CD4-positive, alpha-beta T cell (primary cell): ENCODE results near the gene GPSM1. TPM values are rescaled to one million over a fixed set of nuclear protein-coding genes. Genes with fewer than 3 reads are reported as not detected.

ENCODE experiments used
- ATAC-seq: fragments of 200-7000 bp; cut with Tn5 transposase; one replicate; pipeline ENCODE4 v1.10.0; 2022; ENCODE audit warnings: mild to moderate bottlenecking; ENCODE audit not compliant: poor library complexity
- CTCF ChIA-PET: fragments of 350-600 bp; sonication (Branson Sonifier 250); formaldehyde crosslinking; loops from one replicate; lab custom pipeline; 2021; ENCODE audit warnings: antibody characterized with exemption, inconsistent platforms; lab: Charles Lee
- POLR2A ChIA-PET: fragments of 350-600 bp; sonication (Branson Sonifier 250); formaldehyde crosslinking; loops from one replicate; lab custom pipeline; 2021; ENCODE audit warnings: antibody characterized with exemption, inconsistent platforms; lab: Charles Lee
- DNase-seq, 14 experiments: peaks; one replicate each; pipeline ENCODE4 v3.0.0-alpha.2; 2013 to 2020; ENCODE audit warnings: mixed read lengths in 2 of 14
- H3K27ac ChIP-seq, 2 donors: one replicate each; pipeline versions ENCODE4 v1.5.1 to v1.7.0; 2013; ENCODE audit warnings: low read length in 2 of 2, low read depth in 1 of 2, mild to moderate bottlenecking in 1 of 2
- H3K27me3 ChIP-seq, 2 experiments: 1 replicate in 1 of 2; 2 replicates in 1 of 2; pipeline versions ENCODE4 v1.6.1 to v1.7.0; 2013; ENCODE audit warnings: low read length in 2 of 2, control low read depth in 1 of 2, mild to moderate bottlenecking in 1 of 2, moderate library complexity in 1 of 2; ENCODE audit not compliant: insufficient read depth in 2 of 2, control insufficient read depth in 1 of 2
- H3K36me3 ChIP-seq: one replicate; pipeline ENCODE4 v1.6.1; 2013; ENCODE audit warnings: low read length, control low read depth; ENCODE audit not compliant: insufficient read depth
- H3K4me1 ChIP-seq: one replicate; pipeline ENCODE4 v1.6.1; 2013; ENCODE audit warnings: low read length, control low read depth; ENCODE audit not compliant: insufficient read depth
- H3K4me3 ChIP-seq: one replicate; pipeline ENCODE4 v1.5.1; 2013; ENCODE audit warnings: mild to moderate bottlenecking, low read length, moderate library complexity
- H3K9me3 ChIP-seq, 2 experiments: 1 replicate in 1 of 2; 2 replicates in 1 of 2; pipeline versions ENCODE4 v1.6.1 to v1.7.0; 2013; ENCODE audit warnings: low read length in 2 of 2, mild to moderate bottlenecking in 2 of 2, control low read depth in 1 of 2, moderate library complexity in 1 of 2; ENCODE audit not compliant: control insufficient read depth in 1 of 2, insufficient read depth in 1 of 2
- H3K27ac Mint-ChIP-seq: one replicate; pipeline ENCODE4 v1.8.0; 2020; ENCODE audit warnings: mixed read lengths
- H3K27me3 Mint-ChIP-seq: one replicate; pipeline ENCODE4 v1.8.0; 2021; ENCODE audit warnings: mixed read lengths
- H3K36me3 Mint-ChIP-seq: one replicate; pipeline ENCODE4 v1.8.0; 2021; ENCODE audit warnings: low read depth, mixed read lengths
- H3K4me1 Mint-ChIP-seq: one replicate; pipeline ENCODE4 v1.8.0; 2021; ENCODE audit warnings: low read depth, mixed read lengths
- H3K4me3 Mint-ChIP-seq: one replicate; pipeline ENCODE4 v1.8.0; 2020; ENCODE audit warnings: mild to moderate bottlenecking, mixed read lengths
- H3K9me3 Mint-ChIP-seq: one replicate; pipeline ENCODE4 v1.8.0; 2020; ENCODE audit warnings: mixed read lengths
- intact Hi-C, 2 experiments: fragments of 100-400 bp; cut with DNase I in 1 of 2; cut with micrococcal nuclease in 1 of 2; formaldehyde crosslinking; loops; one replicate each; pipeline versions ENCODE4 v1.15.1 to v1.9.0; 2023 to 2025; cut with DNase I, micrococcal nuclease
- total RNA-seq, 174 experiments: library from RNA in 2 of 174; stranded (reverse) in 2 of 174; gene quantifications; one replicate each; pipeline ENCODE4 v1.2.3 and lab custom pipeline; 2021 to 2026
- TF ChIP-seq, protein P1 (sequence below): fragments of 200-600 bp; IDR thresholded peaks from one replicate; pipeline ENCODE4 v1.8.0; 2022; ENCODE audit warnings: antibody characterized with exemption, mild to moderate bottlenecking

Gene GPSM1
- total RNA-seq, 2 experiments from 2014 or later, result 7.7 to 8.6 TPM

DNA sequence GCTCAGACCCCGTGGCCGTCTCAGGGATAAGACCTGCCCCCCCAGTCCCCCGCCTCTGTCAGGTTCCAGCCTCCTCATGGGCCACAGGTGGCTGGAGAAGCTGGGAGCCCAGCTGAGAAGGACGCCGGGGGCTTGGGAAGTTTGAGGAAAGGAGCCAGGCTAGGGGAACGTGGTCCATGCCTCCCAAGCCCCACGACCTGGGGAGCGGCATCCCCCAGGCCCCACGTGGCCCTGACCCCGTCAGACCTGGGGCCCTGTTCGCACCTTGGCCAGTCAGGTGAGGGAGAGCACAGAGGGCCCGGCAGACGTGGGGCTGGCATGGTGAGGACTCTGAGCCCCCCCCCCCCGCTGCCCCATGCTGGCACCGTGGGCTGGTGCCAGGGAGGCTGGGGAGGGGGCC lies 3.7 kb downstream of the GPSM1 start:
- CTCF ChIA-PET, result no interaction called here
- Histone ChIP-seq H3K9me3 (peaks cover 0 to 4% of the 10 kb centered on the region in 2 experiments), H3K4me1 (peaks cover 26% of the 10 kb centered on the region), H3K36me3 (no peaks in the 10 kb centered on the region), H3K27me3 (peaks cover 0 to 2% of the 10 kb centered on the region in 2 experiments), H3K4me3 (no peak overlapping the region), H3K27ac (no peak overlapping the region)
- Mint-ChIP-seq H3K9me3 (no peaks in the 10 kb centered on the region), H3K4me3 (no peak overlapping the region), H3K27me3 (no peaks in the 10 kb centered on the region), H3K27ac (no peak overlapping the region), H3K4me1 (peaks cover 5% of the 10 kb centered on the region), H3K36me3 (no peaks in the 10 kb centered on the region)
- no peak for ATAC-seq
- POLR2A ChIA-PET, result no interaction called here
- no peak for DNase-seq
- TF ChIP-seq, protein P1, sequence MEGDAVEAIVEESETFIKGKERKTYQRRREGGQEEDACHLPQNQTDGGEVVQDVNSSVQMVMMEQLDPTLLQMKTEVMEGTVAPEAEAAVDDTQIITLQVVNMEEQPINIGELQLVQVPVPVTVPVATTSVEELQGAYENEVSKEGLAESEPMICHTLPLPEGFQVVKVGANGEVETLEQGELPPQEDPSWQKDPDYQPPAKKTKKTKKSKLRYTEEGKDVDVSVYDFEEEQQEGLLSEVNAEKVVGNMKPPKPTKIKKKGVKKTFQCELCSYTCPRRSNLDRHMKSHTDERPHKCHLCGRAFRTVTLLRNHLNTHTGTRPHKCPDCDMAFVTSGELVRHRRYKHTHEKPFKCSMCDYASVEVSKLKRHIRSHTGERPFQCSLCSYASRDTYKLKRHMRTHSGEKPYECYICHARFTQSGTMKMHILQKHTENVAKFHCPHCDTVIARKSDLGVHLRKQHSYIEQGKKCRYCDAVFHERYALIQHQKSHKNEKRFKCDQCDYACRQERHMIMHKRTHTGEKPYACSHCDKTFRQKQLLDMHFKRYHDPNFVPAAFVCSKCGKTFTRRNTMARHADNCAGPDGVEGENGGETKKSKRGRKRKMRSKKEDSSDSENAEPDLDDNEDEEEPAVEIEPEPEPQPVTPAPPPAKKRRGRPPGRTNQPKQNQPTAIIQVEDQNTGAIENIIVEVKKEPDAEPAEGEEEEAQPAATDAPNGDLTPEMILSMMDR, result no peak
- intact Hi-C loops, result no loop called here

DNA sequence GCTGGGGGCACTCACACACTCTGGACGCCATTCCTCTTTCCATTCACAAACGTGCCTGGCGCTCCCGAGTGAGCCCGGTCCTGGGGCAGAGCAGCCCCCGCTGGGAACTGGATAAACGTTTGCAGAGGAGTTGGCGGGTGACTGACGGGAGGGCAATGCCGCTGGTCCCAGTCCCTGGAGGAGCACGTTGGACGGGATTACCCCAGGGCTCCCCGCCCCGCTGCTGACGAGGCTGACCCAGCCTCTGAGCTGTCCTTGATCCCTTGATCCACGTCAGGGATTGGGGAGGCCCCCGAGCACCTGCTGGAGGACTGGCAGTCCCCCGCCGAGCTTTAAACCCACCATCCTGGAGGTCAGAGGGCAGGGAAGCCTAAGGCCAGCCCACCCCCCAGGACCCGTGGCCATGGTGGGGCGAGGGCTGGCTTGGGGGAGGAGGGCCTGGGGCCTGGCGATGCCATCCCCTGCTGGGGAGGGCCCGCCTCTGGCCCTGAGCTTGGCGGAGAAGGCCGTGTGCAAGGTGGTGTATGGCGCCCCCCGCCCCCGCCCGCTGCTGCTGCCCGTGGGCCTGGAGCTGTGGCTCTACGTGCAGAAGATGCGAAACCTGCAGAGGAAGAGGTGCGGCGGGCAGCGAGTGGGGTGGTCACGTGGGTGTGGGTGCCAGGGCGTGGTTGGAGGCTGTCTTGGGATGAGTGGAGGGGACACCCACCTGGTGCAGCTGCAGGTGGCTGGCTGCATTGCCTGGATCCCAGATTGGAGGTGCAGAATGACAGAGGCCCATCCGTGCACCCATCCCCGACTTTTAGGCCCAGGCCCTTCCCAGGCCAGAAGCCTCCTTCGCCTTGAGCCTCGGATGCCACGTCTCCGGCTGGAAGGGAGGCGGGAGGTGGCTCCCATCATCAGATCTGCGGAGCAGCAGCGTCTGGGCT lies 4.5 kb downstream of the GPSM1 start:
- no peak overlapping the region for H3K27ac Mint-ChIP-seq
- no peak overlapping the region for H3K4me3 Mint-ChIP-seq
- Histone ChIP-seq H3K9me3 (peaks cover 0 to 4% of the 10 kb centered on the region in 2 experiments), H3K27me3 (no peaks in the 10 kb centered on the region), H3K36me3 (no peaks in the 10 kb centered on the region), H3K27ac (no peak overlapping the region), H3K4me3 (no peak overlapping the region), H3K4me1 (peaks cover 19% of the 10 kb centered on the region)
- CTCF ChIA-PET, result interaction anchor here (0.7 kb wide), 1 partner anchor 115 kb away, joined by 4 read pairs; no protein-coding TSS in a partner anchor
- POLR2A ChIA-PET, result no interaction called here
- no peak for DNase-seq
- H3K36me3 Mint-ChIP-seq, result no peaks in the 10 kb centered on the region
- no peaks in the 10 kb centered on the region for H3K27me3 Mint-ChIP-seq
- intact Hi-C loops, result no loop called here
- no peak for ATAC-seq
- H3K9me3 Mint-ChIP-seq, result no peaks in the 10 kb centered on the region
- H3K4me1 Mint-ChIP-seq, result peaks cover 5% of the 10 kb centered on the region
- TF ChIP-seq, protein P1, result no peak

DNA sequence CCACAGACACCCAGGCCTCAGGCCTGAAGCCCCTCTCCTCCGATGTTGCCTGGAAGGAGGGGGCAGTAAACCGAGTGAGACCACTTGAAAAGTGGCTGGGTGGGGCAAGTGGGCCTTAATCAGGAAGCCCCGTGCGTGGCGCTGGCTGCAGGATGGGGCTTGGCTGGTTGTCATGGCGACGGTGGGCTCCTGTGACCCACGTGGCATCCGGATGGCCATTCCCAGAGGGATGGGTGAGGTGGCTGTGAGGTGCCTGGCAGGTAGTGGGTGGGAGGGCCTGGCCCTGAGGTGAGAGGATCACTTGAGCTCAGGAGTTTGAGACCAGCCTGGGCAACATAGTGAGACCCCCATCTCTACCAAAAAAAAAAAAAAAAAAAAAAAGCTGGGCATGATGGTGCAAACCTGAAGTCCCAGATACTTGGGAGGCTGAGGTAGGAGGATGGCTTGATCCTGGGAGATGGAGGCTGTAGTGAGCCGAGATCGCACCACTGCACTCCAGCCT lies 5.2 kb downstream of the GPSM1 start:
- POLR2A ChIA-PET, result no interaction called here
- Histone ChIP-seq H3K36me3 (no peaks in the 10 kb centered on the region), H3K27me3 (no peaks in the 10 kb centered on the region), H3K27ac (no peak overlapping the region), H3K9me3 (peaks cover 0 to 4% of the 10 kb centered on the region in 2 experiments), H3K4me3 (no peak overlapping the region), H3K4me1 (peaks cover 16% of the 10 kb centered on the region)
- intact Hi-C loops, result no loop called here
- no peak for ATAC-seq
- H3K27ac Mint-ChIP-seq, result no peak overlapping the region
- peaks cover 5% of the 10 kb centered on the region for H3K4me1 Mint-ChIP-seq
- DNase-seq, result no peak
- H3K9me3 Mint-ChIP-seq, result no peaks in the 10 kb centered on the region
- TF ChIP-seq, protein P1, result no peak
- H3K36me3 Mint-ChIP-seq, result no peaks in the 10 kb centered on the region
- CTCF ChIA-PET, result interaction anchor here (0.7 kb wide), 1 partner anchor 115 kb away, joined by 4 read pairs; no protein-coding TSS in a partner anchor
- H3K27me3 Mint-ChIP-seq, result no peaks in the 10 kb centered on the region
- no peak overlapping the region for H3K4me3 Mint-ChIP-seq
